ENCODE data around the gene LONRF3.

DNA sequence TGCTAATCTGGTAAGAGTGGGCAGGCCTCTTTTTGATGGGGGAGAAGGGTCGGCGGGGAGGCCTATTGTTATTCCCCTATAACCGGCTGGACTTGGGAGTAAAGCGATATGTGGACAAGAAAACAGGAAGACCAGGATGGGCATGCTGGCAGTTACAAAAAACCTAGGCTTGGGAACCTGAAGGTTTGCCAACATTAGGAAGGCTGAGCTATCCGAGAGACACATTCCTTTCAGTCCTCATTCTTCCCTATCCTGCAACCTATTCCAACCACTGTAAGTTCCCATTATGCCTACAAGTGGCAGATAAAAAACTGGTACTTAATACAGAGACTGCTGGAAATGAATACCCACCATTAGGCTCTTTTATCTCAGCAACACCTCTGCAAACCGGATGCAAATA is 66.0 kb downstream of the LONRF3 start:
- TF ChIP-seq SIN3A (IDR thresholded peaks at IDR 0.05; ENCODE audit: borderline replicate concordance, insufficient read depth, low read depth, low read length), result no peak
- TF ChIP-seq, protein P1, sequence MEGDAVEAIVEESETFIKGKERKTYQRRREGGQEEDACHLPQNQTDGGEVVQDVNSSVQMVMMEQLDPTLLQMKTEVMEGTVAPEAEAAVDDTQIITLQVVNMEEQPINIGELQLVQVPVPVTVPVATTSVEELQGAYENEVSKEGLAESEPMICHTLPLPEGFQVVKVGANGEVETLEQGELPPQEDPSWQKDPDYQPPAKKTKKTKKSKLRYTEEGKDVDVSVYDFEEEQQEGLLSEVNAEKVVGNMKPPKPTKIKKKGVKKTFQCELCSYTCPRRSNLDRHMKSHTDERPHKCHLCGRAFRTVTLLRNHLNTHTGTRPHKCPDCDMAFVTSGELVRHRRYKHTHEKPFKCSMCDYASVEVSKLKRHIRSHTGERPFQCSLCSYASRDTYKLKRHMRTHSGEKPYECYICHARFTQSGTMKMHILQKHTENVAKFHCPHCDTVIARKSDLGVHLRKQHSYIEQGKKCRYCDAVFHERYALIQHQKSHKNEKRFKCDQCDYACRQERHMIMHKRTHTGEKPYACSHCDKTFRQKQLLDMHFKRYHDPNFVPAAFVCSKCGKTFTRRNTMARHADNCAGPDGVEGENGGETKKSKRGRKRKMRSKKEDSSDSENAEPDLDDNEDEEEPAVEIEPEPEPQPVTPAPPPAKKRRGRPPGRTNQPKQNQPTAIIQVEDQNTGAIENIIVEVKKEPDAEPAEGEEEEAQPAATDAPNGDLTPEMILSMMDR (IDR thresholded peaks at IDR 0.05), result no peak
- TF ChIP-seq TCF7L2 (IDR thresholded peaks at IDR 0.05; ENCODE audit: low read depth, low read length), result no peak
- TF ChIP-seq REST (IDR thresholded peaks at IDR 0.05; ENCODE audit: insufficient read depth in 1 of 2, low read depth in 2 of 2, low read length in 1 of 2), result no peak
- TF ChIP-seq POLR2AphosphoS5 (IDR thresholded peaks at IDR 0.05; ENCODE audit: low read depth, low read length), result no peak
